IgD-negative memory B cell (primary cell): Measurements from ENCODE around the gene MTMR3. TPM values are rescaled to one million over a fixed set of nuclear protein-coding genes. Genes with fewer than 3 reads are reported as not detected.

Experiments
- H3K27ac Mint-ChIP-seq, 3 donors: one replicate each; pipeline ENCODE4 v1.8.0; 2020 to 2022; ENCODE audit warnings: mild to moderate bottlenecking in 3 of 3, mixed read lengths in 3 of 3, moderate library complexity in 1 of 3
- H3K27me3 Mint-ChIP-seq: one replicate; pipeline ENCODE4 v1.8.0; 2021; ENCODE audit warnings: mixed read lengths
- H3K36me3 Mint-ChIP-seq: one replicate; pipeline ENCODE4 v1.8.0; 2020; ENCODE audit warnings: mild to moderate bottlenecking, mixed read lengths
- H3K4me1 Mint-ChIP-seq, 3 donors: one replicate each; pipeline ENCODE4 v1.8.0; 2020 to 2022; ENCODE audit warnings: mixed read lengths in 3 of 3, mild to moderate bottlenecking in 1 of 3
- H3K4me3 Mint-ChIP-seq, 4 donors: one replicate each; pipeline ENCODE4 v1.8.0; 2020 to 2022; ENCODE audit warnings: mild to moderate bottlenecking in 4 of 4, mixed read lengths in 4 of 4, moderate library complexity in 3 of 4
- H3K9me3 Mint-ChIP-seq, 3 donors: one replicate each; pipeline ENCODE4 v1.8.0; 2020 to 2021; ENCODE audit warnings: mixed read lengths in 3 of 3, mild to moderate bottlenecking in 1 of 3
- polyA plus RNA-seq: library from polyadenylated mRNA; unstranded; fragments of 300-500 nt; fragmentation: Illumina TruSeq; gene quantifications from one replicate; pipeline ENCODE4 v1.2.3, GENCODE V29; 2021

Gene MTMR3
- polyA plus RNA-seq, 1 donor from 2014 or later, result 15.0 TPM

GRCh38 chr22:30038219-30038618 is 155.2 kb downstream of the MTMR3 start:
- no peak overlapping the region for H3K4me3 Mint-ChIP-seq
- no peak overlapping the region for H3K27ac Mint-ChIP-seq
- peaks cover 2% of the 10 kb centered on the region for H3K27me3 Mint-ChIP-seq
- peaks cover 5% of the 10 kb centered on the region for H3K36me3 Mint-ChIP-seq
- H3K9me3 Mint-ChIP-seq, result no peaks in the 10 kb centered on the region
- no peaks in the 10 kb centered on the region for H3K4me1 Mint-ChIP-seq

GRCh38 chr22:30040499-30041260 is 157.7 kb downstream of the MTMR3 start:
- Mint-ChIP-seq H3K36me3 (peaks cover 6% of the 10 kb centered on the region), H3K27ac (peak overlapping the region in 1 of 3 donors; percentile 19), H3K4me1 (no peaks in the 10 kb centered on the region), H3K4me3 (no peak overlapping the region), H3K9me3 (no peaks in the 10 kb centered on the region), H3K27me3 (peaks cover 2% of the 10 kb centered on the region)

- H3K27me3 Mint-ChIP-seq, result peaks cover 2% of the 10 kb centered on the region
- no peak overlapping the region for H3K4me3 Mint-ChIP-seq
- peaks cover 6% of the 10 kb centered on the region for H3K36me3 Mint-ChIP-seq
- H3K9me3 Mint-ChIP-seq, result no peaks in the 10 kb centered on the region
- no peak overlapping the region for H3K27ac Mint-ChIP-seq
- peaks cover 0 to 1% (median 0%) of the 10 kb centered on the region in 3 donors for H3K4me1 Mint-ChIP-seq
Observed at GRCh38 chr22:30041475-30041874, 158.5 kb downstream of the MTMR3 start.

GRCh38 chr22:30041881-30042280 is 158.9 kb downstream of the MTMR3 start:
- peaks cover 0 to 2% (median 1%) of the 10 kb centered on the region in 3 donors for H3K4me1 Mint-ChIP-seq
- H3K4me3 Mint-ChIP-seq, result no peak overlapping the region
- peaks cover 6% of the 10 kb centered on the region for H3K36me3 Mint-ChIP-seq
- peaks cover 2% of the 10 kb centered on the region for H3K27me3 Mint-ChIP-seq
- no peak overlapping the region for H3K27ac Mint-ChIP-seq
- no peaks in the 10 kb centered on the region for H3K9me3 Mint-ChIP-seq

- Mint-ChIP-seq H3K36me3 (peaks cover 2% of the 10 kb centered on the region), H3K4me3 (no peak overlapping the region), H3K27me3 (peaks cover 2% of the 10 kb centered on the region), H3K4me1 (peaks cover 0 to 9% (median 1%) of the 10 kb centered on the region in 3 donors), H3K27ac (peak overlapping the region in 1 of 3 donors; percentile 72), H3K9me3 (no peaks in the 10 kb centered on the region)
Observed at GRCh38 chr22:30043161-30043560, 160.2 kb downstream of the MTMR3 start.

- no peak overlapping the region for H3K27ac Mint-ChIP-seq
- peaks cover 2% of the 10 kb centered on the region for H3K36me3 Mint-ChIP-seq
- H3K4me3 Mint-ChIP-seq, result no peak overlapping the region
- H3K4me1 Mint-ChIP-seq, result peaks cover 0 to 9% (median 1%) of the 10 kb centered on the region in 3 donors
- peaks cover 2% of the 10 kb centered on the region for H3K27me3 Mint-ChIP-seq
- H3K9me3 Mint-ChIP-seq, result no peaks in the 10 kb centered on the region
Observed at GRCh38 chr22:30044369-30044768, 161.4 kb downstream of the MTMR3 start.

GRCh38 chr22:30044881-30045493 is 162.0 kb downstream of the MTMR3 start:
- H3K36me3 Mint-ChIP-seq, result peaks cover 2% of the 10 kb centered on the region
- no peak overlapping the region for H3K27ac Mint-ChIP-seq
- H3K9me3 Mint-ChIP-seq, result no peaks in the 10 kb centered on the region
- H3K27me3 Mint-ChIP-seq, result peaks cover 2% of the 10 kb centered on the region
- H3K4me1 Mint-ChIP-seq, result peaks cover 0 to 9% (median 1%) of the 10 kb centered on the region in 3 donors
- no peak overlapping the region for H3K4me3 Mint-ChIP-seq

GRCh38 chr22:30045494-30045887 is 162.5 kb downstream of the MTMR3 start:
- Mint-ChIP-seq H3K36me3 (peaks cover 2% of the 10 kb centered on the region), H3K4me3 (no peak overlapping the region), H3K27me3 (peaks cover 2% of the 10 kb centered on the region), H3K27ac (no peak overlapping the region), H3K9me3 (no peaks in the 10 kb centered on the region), H3K4me1 (peaks cover 0 to 9% (median 1%) of the 10 kb centered on the region in 3 donors)

- peak overlapping the region in 1 of 3 donors; percentile 85 for H3K27ac Mint-ChIP-seq
- peaks cover 2% of the 10 kb centered on the region for H3K36me3 Mint-ChIP-seq
- no peak overlapping the region for H3K4me3 Mint-ChIP-seq
- peaks cover 2% of the 10 kb centered on the region for H3K27me3 Mint-ChIP-seq
- H3K4me1 Mint-ChIP-seq, result peaks cover 0 to 9% (median 1%) of the 10 kb centered on the region in 3 donors
- no peaks in the 10 kb centered on the region for H3K9me3 Mint-ChIP-seq
Observed at GRCh38 chr22:30045901-30046715, 163.1 kb downstream of the MTMR3 start.

GRCh38 chr22:30046716-30047363 is 163.9 kb downstream of the MTMR3 start:
- Mint-ChIP-seq H3K36me3 (peaks cover 2% of the 10 kb centered on the region), H3K27me3 (peaks cover 2% of the 10 kb centered on the region), H3K9me3 (no peaks in the 10 kb centered on the region), H3K4me1 (peaks cover 0 to 9% (median 1%) of the 10 kb centered on the region in 3 donors), H3K4me3 (no peak overlapping the region), H3K27ac (peak overlapping the region in 1 of 3 donors; percentile 85)

- peak overlapping the region in 1 of 4 donors; percentile 47 for H3K4me3 Mint-ChIP-seq
- peaks cover 0 to 9% (median 1%) of the 10 kb centered on the region in 3 donors for H3K4me1 Mint-ChIP-seq
- peaks cover 2% of the 10 kb centered on the region for H3K27me3 Mint-ChIP-seq
- H3K36me3 Mint-ChIP-seq, result peaks cover 2% of the 10 kb centered on the region
- H3K27ac Mint-ChIP-seq, result no peak overlapping the region
- no peaks in the 10 kb centered on the region for H3K9me3 Mint-ChIP-seq
Observed at GRCh38 chr22:30047364-30047738, 164.4 kb downstream of the MTMR3 start.

GRCh38 chr22:30048681-30049080 is 165.7 kb downstream of the MTMR3 start:
- Mint-ChIP-seq H3K27me3 (no peaks in the 10 kb centered on the region), H3K27ac (peak overlapping the region in 1 of 3 donors; percentile 6), H3K4me3 (no peak overlapping the region), H3K9me3 (no peaks in the 10 kb centered on the region), H3K4me1 (peaks cover 0 to 9% (median 1%) of the 10 kb centered on the region in 3 donors), H3K36me3 (no peaks in the 10 kb centered on the region)

- H3K36me3 Mint-ChIP-seq, result peaks cover 7% of the 10 kb centered on the region
- no peaks in the 10 kb centered on the region for H3K4me1 Mint-ChIP-seq
- H3K27me3 Mint-ChIP-seq, result peaks cover 2% of the 10 kb centered on the region
- H3K9me3 Mint-ChIP-seq, result peaks cover 6 to 14% (median 12%) of the 10 kb centered on the region in 3 donors
- no peak overlapping the region for H3K4me3 Mint-ChIP-seq
- no peak overlapping the region for H3K27ac Mint-ChIP-seq
Observed at GRCh38 chr22:30054067-30054763, 171.2 kb downstream of the MTMR3 start.

- peaks cover 2% of the 10 kb centered on the region for H3K27me3 Mint-ChIP-seq
- no peak overlapping the region for H3K27ac Mint-ChIP-seq
- peaks cover 7% of the 10 kb centered on the region for H3K36me3 Mint-ChIP-seq
- peaks cover 6 to 17% (median 16%) of the 10 kb centered on the region in 3 donors for H3K9me3 Mint-ChIP-seq
- no peak overlapping the region for H3K4me3 Mint-ChIP-seq
- no peaks in the 10 kb centered on the region for H3K4me1 Mint-ChIP-seq
Observed at GRCh38 chr22:30054764-30055069, 171.7 kb downstream of the MTMR3 start.
